HEK293 (cell line): ENCODE measurements around the gene ENKD1.
"Not testable (repeated sequence)": the region's sequence is repeated elsewhere in the genome, so short reads cannot be mapped to it uniquely, and the experiment has no call there.

Experiments used
- ATF2 ChIP-seq: fragments of 450-650 bp; formaldehyde crosslinking; IDR thresholded peaks from 2 replicates; pipeline ENCODE4 v1.5.1; 2016; ENCODE audit warnings: missing biosample characterization, missing genetic modification characterization, low read depth
- CTCF ChIP-seq: fragments of 450-650 bp; formaldehyde crosslinking; IDR thresholded peaks from 2 replicates; pipeline ENCODE4 v1.5.1; 2016; ENCODE audit warnings: missing biosample characterization, missing genetic modification characterization
- ELK4 ChIP-seq: IDR thresholded peaks from 2 replicates; pipeline ENCODE4 v1.6.1; 2011; ENCODE audit warnings: mild to moderate bottlenecking, low read depth, low read length, borderline replicate concordance
- REST ChIP-seq: fragments of 450-650 bp; formaldehyde crosslinking; IDR thresholded peaks from 2 replicates; pipeline ENCODE4 v1.5.1; 2016; ENCODE audit warnings: missing biosample characterization, missing genetic modification characterization
- ZBTB20 ChIP-seq: fragments of 450-650 bp; formaldehyde crosslinking; IDR thresholded peaks from 2 replicates; pipeline ENCODE4 v1.5.1; 2016; ENCODE audit warnings: missing biosample characterization, missing genetic modification characterization
- ZNF133 ChIP-seq: fragments of 450-650 bp; formaldehyde crosslinking; IDR thresholded peaks from 2 replicates; pipeline ENCODE4 v1.5.1; 2016; ENCODE audit warnings: missing biosample characterization, missing genetic modification characterization
- ZNF398 ChIP-seq: fragments of 450-650 bp; formaldehyde crosslinking; IDR thresholded peaks from 2 replicates; pipeline ENCODE4 v1.5.1; 2017; ENCODE audit warnings: missing biosample characterization, missing genetic modification characterization
- ZNF423 ChIP-seq: fragments of 450-650 bp; formaldehyde crosslinking; IDR thresholded peaks from 2 replicates; pipeline ENCODE4 v1.5.1; 2016; ENCODE audit warnings: missing biosample characterization, missing genetic modification characterization

GRCh38 chr16:67693517-67694285 lies 27.2 kb upstream of the ENKD1 start:
- not testable (repeated sequence) for TF ChIP-seq REST; CTCF; ZNF133 (tag by site-specific recombination); ELK4; ZNF423 (tag by site-specific recombination); ATF2 (tag by site-specific recombination); ZNF398 (tag by site-specific recombination); ZBTB20 (tag by site-specific recombination)
